K562 (cell line): ENCODE measurements around the gene POLR2H. TPM values are rescaled to one million over a fixed set of nuclear protein-coding genes. Genes with fewer than 3 reads are reported as not detected.

Experiments used
- ELF1 ChIP-seq: fragments of 200-800 bp; sonication (Bioruptor generic); IDR thresholded peaks from 2 replicates; pipeline ENCODE4 v1.6.1; 2016; ENCODE audit warnings: missing genetic modification characterization, missing compliant biosample characterization
- ETS1 ChIP-seq: conservative IDR thresholded peaks from 2 replicates; pipeline ENCODE4 v1.6.1; 2011; ENCODE audit warnings: low read depth, mild to moderate bottlenecking, low read length; ENCODE audit not compliant: control insufficient read depth
- ETV6 ChIP-seq, 3 experiments: fragments of 150-350 bp in 1 of 3; sonication (generic) in 1 of 3; formaldehyde crosslinking in 1 of 3; IDR thresholded peaks; 2 replicates each; pipeline versions ENCODE4 v1.6.1 to v1.8.0; 2014 to 2022; ENCODE audit warnings: borderline replicate concordance in 2 of 3, low read depth in 2 of 3, antibody characterized with exemption in 1 of 3, low read length in 1 of 3, mild to moderate bottlenecking in 1 of 3, missing genetic modification reagents in 1 of 3
- FOXK2 ChIP-seq, 2 experiments: fragments of 450-650 bp; IDR thresholded peaks in 1 of 2; conservative IDR thresholded peaks in 1 of 2; 2 replicates each; pipeline ENCODE4 v1.6.1; 2016; ENCODE audit warnings: low read depth in 2 of 2, mild to moderate bottlenecking in 1 of 2
- MEF2D ChIP-seq: conservative IDR thresholded peaks from 2 replicates; pipeline ENCODE4 v1.6.1; 2016; ENCODE audit warnings: low read depth, missing genetic modification characterization, missing compliant biosample characterization
- RBFOX2 ChIP-seq: fragments of 200-400 bp; formaldehyde crosslinking; IDR thresholded peaks from 2 replicates; pipeline ENCODE4 v1.6.1; 2017; ENCODE audit warnings: low read depth, mild to moderate bottlenecking, low read length, moderate library complexity
- SIN3A ChIP-seq, 2 experiments: fragments of 150-350 bp in 1 of 2; IDR thresholded peaks; 2 replicates each; pipeline ENCODE4 v1.6.1; 2011 to 2016; ENCODE audit warnings: borderline replicate concordance in 2 of 2, low read depth in 2 of 2, low read length in 2 of 2, mild to moderate bottlenecking in 2 of 2, moderate library complexity in 2 of 2; ENCODE audit not compliant: control insufficient read depth in 1 of 2
- ZNF668 ChIP-seq: fragments of 250-450 bp; sonication (Bioruptor Pico); IDR thresholded peaks from 2 replicates; pipeline ENCODE4 v1.8.0; 2022; ENCODE audit warnings: mild to moderate bottlenecking, inconsistent platforms
- ZNF766 ChIP-seq: fragments of 200-800 bp; sonication (Bioruptor generic); conservative IDR thresholded peaks from 2 replicates; pipeline ENCODE4 v1.6.1; 2016; ENCODE audit warnings: missing genetic modification characterization, missing compliant biosample characterization
- polyA plus RNA-seq, 8 experiments: library from polyadenylated mRNA; depleted of rRNA in 4 of 8; stranded (reverse) in 5 of 8; unstranded in 3 of 8; fragments of >200 nt; fragmentation: Nextera tagmentation in 2 of 8; fragmentation: Illumina TruSeq in 1 of 8; extraction: Ambion mirVana in 2 of 8; extraction: Trizol in 1 of 8; gene quantifications; 2 replicates each; pipeline versions ENCODE4 v1.2.1 to v1.2.3, GENCODE V29; 2011 to 2014; ENCODE audit warnings: inconsistent platforms in 1 of 8, missing spikeins in 1 of 8
- total RNA-seq, 7 experiments: library from RNA; depleted of rRNA in 6 of 7; stranded (reverse); fragments of >200 nt in 6 of 7; fragmentation: Illumina TruSeq in 2 of 7; extraction: Trizol in 2 of 7; gene quantifications; 2 replicates each; pipeline versions ENCODE4 v1.2.1 to v1.2.3, GENCODE V29; 2011 to 2021; ENCODE audit warnings: low replicate concordance in 1 of 7
- TF ChIP-seq, protein P1 (sequence below), 2 experiments: fragments of 450-650 bp; formaldehyde crosslinking in 1 of 2; IDR thresholded peaks; 2 replicates each; pipeline versions ENCODE4 v1.4.0 to v1.6.1; 2014 to 2020; ENCODE audit warnings: mild to moderate bottlenecking in 2 of 2, borderline replicate concordance in 1 of 2, low read depth in 1 of 2
- TF ChIP-seq, protein P2 (sequence below): IDR thresholded peaks from 2 replicates; pipeline ENCODE4 v1.6.1; 2014; ENCODE audit warnings: antibody characterized with exemption

POLR2H gene
- total and polyA plus RNA-seq, 9 of the 15 experiments (the other 6 are each of a cell fraction or from before 2014, with no cell fraction given) = 128 to 512 (median 220) TPM

DNA sequence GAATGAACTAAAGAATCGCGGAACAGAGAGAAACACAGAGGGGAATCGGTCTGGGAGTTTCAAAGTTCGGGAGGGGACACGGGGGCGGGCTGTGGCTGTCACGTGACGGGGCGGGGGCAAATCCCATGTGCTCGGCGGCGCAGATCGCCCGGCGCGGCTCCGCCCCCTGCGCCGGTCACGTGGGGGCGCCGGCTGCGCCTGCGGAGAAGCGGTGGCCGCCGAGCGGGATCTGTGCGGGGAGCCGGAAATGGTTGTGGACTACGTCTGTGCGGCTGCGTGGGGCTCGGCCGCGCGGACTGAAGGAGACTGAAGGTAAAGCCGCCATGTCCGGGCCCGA lies 47.2 kb upstream of the POLR2H start, which contains the start of gene EIF4G1 (continued):
- TF ChIP-seq ETV6 (IDR thresholded peaks at IDR 0.05; ENCODE audit: borderline replicate concordance in 1 of 2, low read depth in 2 of 2, low read length in 1 of 2) (no peak), ETV6 (CRISPR knock-in tag; IDR thresholded peaks at IDR 0.05; ENCODE audit: borderline replicate concordance) (no peak), MEF2D (tag) (no peak), ZNF668 (no peak), ELF1 (peak; percentile 84), ETS1 (0 out of 2 replicates have a peak, but pooled peaks have one; percentile 16), SIN3A (IDR thresholded peaks at IDR 0.05; ENCODE audit: borderline replicate concordance in 2 of 2, control insufficient read depth in 1 of 2, low read depth in 2 of 2, low read length in 2 of 2) (peak in 1 of 2 experiments; percentile 59; a peak in 1 of 4 replicates), ZNF766 (CRISPR knock-in tag) (0 out of 2 replicates have a peak, but pooled peaks have one; percentile 3), FOXK2 (conservative IDR thresholded peaks at IDR 0.05 in 1 of 2, IDR thresholded peaks at IDR 0.05 in 1 of 2; ENCODE audit: low read depth in 2 of 2) (peak; percentile 49 to 82; a peak in 2 of 4 replicates), RBFOX2 (peak; percentile 56)
- TF ChIP-seq, protein P1, sequence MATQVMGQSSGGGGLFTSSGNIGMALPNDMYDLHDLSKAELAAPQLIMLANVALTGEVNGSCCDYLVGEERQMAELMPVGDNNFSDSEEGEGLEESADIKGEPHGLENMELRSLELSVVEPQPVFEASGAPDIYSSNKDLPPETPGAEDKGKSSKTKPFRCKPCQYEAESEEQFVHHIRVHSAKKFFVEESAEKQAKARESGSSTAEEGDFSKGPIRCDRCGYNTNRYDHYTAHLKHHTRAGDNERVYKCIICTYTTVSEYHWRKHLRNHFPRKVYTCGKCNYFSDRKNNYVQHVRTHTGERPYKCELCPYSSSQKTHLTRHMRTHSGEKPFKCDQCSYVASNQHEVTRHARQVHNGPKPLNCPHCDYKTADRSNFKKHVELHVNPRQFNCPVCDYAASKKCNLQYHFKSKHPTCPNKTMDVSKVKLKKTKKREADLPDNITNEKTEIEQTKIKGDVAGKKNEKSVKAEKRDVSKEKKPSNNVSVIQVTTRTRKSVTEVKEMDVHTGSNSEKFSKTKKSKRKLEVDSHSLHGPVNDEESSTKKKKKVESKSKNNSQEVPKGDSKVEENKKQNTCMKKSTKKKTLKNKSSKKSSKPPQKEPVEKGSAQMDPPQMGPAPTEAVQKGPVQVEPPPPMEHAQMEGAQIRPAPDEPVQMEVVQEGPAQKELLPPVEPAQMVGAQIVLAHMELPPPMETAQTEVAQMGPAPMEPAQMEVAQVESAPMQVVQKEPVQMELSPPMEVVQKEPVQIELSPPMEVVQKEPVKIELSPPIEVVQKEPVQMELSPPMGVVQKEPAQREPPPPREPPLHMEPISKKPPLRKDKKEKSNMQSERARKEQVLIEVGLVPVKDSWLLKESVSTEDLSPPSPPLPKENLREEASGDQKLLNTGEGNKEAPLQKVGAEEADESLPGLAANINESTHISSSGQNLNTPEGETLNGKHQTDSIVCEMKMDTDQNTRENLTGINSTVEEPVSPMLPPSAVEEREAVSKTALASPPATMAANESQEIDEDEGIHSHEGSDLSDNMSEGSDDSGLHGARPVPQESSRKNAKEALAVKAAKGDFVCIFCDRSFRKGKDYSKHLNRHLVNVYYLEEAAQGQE (IDR thresholded peaks at IDR 0.05; ENCODE audit: borderline replicate concordance) = peak; percentile 91
- TF ChIP-seq, protein P1 (CRISPR knock-in tag; IDR thresholded peaks at IDR 0.05; ENCODE audit: low read depth) = no peak
- TF ChIP-seq, protein P2, sequence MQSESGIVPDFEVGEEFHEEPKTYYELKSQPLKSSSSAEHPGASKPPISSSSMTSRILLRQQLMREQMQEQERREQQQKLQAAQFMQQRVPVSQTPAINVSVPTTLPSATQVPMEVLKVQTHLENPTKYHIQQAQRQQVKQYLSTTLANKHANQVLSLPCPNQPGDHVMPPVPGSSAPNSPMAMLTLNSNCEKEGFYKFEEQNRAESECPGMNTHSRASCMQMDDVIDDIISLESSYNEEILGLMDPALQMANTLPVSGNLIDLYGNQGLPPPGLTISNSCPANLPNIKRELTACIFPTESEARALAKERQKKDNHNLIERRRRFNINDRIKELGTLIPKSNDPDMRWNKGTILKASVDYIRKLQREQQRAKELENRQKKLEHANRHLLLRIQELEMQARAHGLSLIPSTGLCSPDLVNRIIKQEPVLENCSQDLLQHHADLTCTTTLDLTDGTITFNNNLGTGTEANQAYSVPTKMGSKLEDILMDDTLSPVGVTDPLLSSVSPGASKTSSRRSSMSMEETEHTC = peak; percentile 36; the same call in 1 of the 2 replicates
